GM21723 (cell line): ENCODE measurements around the gene APOBEC3B.
"Not testable (repeated sequence)": the region's sequence is repeated elsewhere in the genome, so short reads cannot be mapped to it uniquely, and the experiment has no call there.

Source experiments
- ATAC-seq: cut with Tn5 transposase; IDR thresholded peaks from one replicate; pipeline ENCODE4 v1.9.1; 2021; ENCODE audit warnings: mild to moderate bottlenecking, moderate library complexity; ENCODE audit not compliant: unreplicated experiment

APOBEC3B gene

DNA sequence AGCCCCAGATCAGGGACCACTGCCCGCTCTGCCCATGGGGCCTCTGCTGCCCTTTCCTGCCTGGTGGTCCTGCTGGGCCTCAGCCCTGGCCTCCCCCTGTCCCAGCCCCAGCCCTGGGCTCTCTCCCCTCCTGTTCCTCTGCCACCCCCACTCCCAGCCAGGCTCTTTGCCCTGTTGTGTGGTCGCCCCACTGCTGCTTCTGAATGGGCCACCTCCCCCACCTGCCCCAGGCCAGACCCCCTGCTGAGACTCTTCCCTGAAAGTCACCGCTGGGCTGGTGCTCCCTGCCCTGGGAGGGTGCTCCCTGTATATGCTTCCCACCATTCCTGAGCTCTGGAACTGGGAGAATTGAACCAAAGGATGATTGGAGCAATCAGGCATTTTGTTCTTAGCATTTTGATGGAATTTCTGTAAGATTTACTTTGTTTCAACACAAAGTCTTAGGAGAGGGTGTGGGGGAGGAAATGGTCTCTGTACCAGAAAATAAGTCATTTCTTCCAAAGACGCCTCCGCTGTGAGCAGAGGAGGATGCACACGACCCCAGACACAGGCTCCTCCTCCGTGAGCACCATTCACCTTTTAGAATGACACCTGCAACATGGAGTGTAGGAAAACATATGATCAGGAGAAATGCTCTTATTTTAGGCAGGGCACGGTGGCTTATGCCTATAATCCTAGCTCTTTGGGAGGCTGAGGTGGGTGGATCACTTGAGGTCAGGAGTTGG, 5.2 kb downstream of the APOBEC3B start:
- no peak for ATAC-seq

DNA sequence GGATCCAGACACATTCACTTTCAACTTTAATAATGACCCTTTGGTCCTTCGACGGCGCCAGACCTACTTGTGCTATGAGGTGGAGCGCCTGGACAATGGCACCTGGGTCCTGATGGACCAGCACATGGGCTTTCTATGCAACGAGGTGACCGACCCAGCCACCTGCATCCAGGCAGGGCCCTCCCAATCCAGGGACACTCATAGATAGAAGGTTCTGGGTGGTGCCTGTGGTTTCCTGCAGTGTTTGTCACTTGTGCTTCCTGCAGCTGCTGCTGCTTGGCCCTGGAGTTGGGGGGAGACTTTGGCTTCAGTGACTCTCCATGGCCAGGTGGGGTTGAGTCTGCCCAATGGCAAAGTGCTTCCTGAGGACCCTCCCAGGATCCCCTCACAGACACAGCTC, 7.3 kb downstream of the APOBEC3B start:
- ATAC-seq = no peak

DNA sequence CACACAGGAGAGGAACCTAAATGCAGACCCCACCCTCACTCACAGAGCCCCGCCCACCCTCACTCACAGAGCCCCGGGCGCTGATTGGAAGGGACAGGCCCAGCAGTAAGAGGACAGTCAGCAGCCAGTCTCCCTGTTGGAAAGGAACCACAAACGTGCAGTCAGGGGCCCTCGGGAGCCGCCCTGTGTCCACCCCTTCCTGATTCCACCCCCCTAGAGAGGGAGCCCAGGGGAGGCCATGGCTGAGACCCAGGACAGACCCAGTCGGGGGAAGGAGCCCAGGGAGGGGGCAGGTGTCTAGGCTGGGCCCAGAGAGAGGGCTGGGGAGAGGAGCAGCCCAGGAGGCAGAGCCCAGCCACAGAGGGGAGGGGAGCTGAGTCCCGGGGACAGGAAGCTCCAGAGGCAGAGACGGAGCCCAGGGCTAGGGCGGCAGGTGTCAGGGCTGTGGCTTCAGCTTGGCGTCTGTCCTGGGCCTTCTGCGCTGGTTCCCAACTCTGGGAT, 10.8 kb downstream of the APOBEC3B start:
- ATAC-seq = not testable (repeated sequence)

DNA sequence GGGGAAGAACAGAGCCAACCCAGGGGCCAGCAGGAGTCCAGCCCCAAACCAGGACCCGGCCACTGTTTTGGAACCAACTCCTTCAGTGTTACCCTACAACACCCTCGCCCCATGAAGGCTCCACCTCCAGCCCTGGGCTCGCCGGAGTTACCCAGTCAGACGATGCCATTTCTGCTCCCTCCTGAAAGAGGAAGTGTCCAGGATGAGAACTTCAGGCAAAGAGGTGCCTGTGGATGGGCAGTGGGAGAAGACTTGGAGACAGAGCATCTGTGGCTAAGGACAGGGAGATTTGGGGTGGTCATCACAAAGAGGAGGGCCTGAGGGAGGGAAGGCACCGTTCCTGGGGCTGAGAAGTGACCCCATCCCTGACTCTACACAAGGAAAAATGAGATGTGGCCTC, 14.0 kb downstream of the APOBEC3B start:
- ATAC-seq = no peak

DNA sequence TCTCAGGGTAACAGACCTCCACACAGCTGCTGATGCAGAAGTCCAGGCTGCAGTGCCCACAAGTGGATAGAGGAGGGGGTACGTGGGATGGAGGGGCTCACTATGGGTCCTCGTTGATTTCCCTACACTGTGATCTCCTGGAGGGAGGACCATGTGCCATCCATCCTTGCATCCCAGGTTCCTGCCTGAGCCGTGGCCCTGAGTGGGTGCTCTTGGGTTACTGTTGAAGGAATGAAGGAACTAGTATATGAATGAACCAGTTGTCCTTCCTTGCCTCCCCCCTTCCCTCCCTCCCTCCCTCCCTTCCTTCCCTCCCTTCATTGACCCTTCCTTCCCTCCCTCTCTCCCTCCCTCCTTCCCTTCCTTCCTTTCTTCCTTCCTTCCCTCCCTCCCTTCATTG, 15.4 kb downstream of the APOBEC3B start:
- no peak for ATAC-seq

DNA sequence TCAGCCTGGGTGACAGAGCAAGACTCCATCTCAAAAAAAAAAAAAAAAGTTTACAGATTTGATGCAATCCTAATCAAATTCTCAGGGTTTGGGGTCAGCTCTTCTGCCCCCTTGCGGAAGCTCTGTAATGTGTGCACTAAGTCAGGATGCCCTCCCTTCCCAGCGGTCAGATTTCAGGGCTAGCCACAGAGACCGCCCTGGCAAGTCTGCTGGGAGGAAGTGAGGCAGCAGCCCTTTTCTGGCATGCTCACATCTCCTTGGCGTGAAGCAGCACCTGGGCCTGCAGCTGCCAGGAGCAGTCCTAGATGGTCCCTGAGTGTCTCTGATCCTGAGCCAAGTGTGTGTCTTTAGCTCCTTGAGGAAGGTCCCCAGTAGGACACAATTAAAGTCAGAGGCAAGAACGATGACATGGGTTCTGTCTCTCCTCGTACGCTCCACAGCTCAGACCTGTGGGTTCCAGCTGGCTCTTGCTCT, 21.1 kb downstream of the APOBEC3B start:
- ATAC-seq = no peak

DNA sequence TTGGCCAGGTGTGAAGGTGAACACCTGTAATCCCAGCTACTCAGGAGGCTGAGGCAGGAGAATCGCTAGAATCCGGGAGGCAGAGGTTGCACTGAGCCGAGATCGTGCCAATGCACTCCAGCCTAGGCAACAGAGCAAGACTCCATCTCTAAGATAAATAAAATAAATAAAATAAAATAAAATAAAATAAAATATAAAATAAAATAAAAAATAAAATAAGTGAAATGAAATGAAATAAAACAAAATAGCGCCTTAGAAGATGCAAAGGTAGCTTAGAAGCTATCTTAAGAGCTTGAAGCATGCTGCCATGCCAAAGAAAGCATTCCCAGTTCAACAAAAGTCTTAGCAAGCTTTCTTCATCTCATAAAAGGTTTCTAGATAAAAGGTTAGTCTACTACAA, 25.0 kb downstream of the APOBEC3B start:
- ATAC-seq = no peak

DNA sequence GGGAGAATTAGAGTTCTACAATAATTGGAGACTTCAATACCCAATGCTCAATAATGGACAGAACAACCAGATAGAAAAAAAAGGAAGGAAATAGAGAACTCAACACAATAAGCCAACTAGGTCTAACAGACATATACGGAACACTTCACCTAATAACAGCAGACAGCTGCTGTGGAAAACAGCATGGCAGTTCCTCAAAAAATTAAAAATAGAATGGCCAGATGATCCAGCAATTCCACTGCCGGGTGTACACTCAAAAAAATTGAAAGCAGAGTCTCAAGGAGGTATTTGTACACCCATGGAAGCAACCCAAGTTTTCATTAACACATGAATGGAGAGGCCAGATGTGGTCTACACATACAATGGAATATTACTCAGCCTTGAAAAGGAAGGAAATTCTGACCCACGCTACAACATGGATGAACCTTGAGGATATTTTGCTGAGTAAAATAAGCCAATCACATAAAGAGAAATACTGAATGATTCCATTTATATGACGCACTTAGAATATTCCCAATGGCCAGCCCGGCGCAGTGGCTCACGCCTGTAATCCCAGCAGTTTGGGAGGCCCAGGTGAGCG, 26.2 kb downstream of the APOBEC3B start:
- not testable (repeated sequence) for ATAC-seq

DNA sequence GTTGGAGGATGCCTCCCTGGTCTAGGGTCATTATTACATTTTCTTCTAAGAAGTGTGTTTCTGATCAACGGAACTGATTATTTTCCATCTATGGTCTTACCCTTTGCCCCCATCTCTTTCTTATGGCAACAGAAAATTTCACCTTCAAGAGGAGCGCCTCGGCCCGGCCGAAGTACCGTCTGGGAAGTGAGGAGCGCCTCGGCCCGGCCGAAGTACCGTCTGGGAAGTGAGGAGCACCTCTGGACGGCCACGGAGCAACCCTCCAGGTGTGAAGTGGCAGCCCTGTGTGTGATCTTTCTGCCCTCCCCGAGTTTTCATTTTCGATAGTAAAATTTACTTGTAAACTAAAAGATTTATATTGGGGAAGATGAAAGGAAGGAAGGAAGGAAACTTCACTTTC, 28.8 kb downstream of the APOBEC3B start:
- no peak for ATAC-seq

DNA sequence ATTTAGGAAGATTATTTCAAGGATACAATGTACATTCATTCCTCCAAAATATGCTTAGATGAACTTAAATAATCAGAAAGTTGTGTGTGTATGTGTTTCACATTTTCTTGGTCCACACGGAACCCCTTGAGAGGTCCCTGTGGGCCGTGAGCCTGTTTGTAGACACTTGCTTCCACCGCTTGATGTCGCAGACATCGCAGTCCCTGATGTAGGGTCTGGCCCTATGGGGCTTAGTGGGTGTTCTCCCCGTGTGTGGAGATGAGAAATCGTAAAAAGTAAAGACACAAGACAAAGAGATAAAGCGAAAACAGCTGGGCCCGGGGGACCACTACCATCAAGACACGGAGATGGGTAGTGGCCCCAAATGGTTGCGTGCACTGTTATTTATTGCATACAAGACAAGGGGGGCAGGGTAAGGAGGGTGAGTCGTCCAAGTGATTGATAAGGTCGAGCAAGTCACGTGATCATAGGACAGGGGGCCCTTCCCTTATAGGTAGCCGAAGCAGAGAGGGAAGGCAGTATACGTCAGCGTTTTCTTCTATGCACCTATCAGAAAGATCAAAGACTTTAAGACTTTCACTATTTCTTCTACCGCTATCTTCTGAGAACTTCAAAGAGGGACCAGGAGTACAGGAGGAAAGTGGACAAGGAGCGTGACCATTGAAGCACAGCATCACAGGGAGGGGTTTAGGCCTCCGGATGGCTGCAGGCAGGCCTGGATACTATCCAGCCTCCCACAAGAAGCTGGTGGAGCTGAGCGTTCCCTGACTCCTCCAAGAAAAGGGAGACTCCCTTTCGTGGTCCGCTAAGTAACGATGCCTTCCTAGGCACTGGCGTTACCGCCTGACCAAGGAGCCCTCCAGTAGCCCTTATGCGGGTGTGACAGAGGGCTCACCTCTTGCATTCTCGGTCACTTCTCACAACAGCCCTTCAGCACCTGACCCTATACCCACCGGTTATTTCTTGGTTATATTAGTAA, 30.7 kb downstream of the APOBEC3B start:
- ATAC-seq = no peak

DNA sequence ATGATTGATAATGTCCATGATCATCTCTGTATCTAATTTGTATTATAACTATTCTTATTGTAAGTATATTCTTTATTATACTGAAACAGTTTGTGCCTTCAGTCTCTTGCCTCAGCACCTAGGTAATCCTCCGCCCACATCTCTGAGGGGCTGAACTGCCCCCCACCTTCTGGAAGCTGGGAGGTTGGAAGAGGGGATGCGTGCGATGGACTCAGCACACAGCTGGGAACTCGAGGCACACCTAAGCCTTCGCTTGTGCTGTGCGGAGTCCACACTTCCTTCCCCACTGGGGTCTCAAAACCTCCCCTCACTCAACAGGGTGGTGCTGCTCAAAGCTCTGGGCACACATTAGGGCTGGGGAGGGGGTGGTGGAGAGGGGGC, 31.4 kb downstream of the APOBEC3B start:
- peak; percentile 31 for ATAC-seq

DNA sequence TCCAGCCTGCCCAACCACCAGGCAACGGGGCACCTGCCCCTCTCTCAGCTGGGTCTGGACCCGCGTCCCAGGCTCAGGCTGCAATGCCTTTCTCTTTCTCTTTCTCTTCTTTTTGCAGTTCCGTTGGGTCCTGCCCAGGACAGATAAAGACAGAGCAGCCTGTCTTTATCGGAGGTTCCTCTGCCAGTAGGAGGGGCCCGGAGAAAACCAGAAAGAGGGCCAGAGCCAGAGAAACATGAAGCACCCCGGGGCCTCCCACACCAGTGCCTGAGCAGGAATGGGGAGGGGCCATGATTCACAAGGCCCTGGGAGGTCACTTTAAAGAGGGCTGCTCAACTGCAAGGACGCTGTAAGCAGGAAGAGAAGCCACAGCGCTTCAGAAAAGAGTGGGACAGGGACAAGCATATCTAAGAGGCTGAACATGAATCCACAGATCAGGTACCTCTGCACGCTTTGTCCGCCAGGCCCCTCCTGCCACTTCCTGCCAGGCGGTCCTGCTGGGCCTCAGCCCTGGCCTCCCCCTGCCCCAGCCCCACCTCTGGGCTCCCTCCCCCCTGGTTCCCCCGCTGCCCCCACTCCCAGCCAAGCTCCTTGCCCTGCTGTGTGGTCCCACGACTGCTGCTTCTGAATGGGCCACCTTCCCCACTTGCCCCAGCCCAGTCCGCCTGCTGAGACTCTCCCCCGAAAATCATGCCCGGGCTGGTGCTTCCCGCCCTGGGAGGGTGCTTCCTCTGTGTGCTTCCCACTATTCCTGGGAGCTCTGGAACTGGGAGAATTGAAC, 32.0 kb downstream of the APOBEC3B start, which contains the start of gene APOBEC3C:
Gene APOBEC3C, plus strand, starts transcription at position 316 of the 781 bp plus-strand sequence. Its CDS starts 106 bp downstream, at position 422.
- ATAC-seq = peak; percentile 80

DNA sequence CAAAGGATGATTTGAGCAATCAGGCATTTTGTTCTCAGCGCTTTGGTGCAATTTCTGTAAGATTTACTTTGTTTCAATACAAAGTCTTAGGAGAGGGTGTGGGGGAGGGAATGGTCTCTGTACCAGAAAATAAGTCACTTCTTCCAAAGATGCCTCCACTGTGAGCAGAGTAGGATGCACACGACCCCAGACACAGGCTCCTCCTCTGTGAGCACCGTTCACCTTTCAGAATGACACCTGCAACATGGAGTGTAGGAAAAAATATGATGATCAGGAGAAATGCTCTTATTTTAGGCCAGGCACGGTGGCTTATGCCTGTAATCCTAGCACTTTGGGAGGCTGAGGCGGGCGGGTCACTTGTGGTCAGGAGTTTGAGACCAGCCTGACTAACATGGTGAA, 32.6 kb downstream of the APOBEC3B start:
- not testable (repeated sequence) for ATAC-seq

DNA sequence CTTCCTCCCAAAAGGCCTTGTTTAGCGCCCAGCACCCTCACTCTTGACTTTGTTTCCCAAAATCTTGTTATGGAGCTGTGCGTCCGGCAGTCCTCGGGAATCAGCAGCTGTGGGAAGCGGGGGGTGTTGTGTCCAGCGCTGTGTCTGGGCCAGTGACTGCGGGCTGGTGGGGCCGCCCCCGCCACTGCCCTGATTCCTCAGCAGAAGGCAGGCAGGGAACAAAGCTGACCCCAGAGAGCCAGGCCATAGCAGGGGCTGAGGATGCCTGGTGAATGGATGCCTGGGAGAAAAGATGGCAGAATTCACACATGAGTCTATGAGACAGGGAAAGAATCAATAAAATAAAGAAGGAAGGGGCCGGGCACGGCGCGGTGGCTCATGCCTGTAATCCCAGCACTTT, 34.4 kb downstream of the APOBEC3B start:
- ATAC-seq = no peak

DNA sequence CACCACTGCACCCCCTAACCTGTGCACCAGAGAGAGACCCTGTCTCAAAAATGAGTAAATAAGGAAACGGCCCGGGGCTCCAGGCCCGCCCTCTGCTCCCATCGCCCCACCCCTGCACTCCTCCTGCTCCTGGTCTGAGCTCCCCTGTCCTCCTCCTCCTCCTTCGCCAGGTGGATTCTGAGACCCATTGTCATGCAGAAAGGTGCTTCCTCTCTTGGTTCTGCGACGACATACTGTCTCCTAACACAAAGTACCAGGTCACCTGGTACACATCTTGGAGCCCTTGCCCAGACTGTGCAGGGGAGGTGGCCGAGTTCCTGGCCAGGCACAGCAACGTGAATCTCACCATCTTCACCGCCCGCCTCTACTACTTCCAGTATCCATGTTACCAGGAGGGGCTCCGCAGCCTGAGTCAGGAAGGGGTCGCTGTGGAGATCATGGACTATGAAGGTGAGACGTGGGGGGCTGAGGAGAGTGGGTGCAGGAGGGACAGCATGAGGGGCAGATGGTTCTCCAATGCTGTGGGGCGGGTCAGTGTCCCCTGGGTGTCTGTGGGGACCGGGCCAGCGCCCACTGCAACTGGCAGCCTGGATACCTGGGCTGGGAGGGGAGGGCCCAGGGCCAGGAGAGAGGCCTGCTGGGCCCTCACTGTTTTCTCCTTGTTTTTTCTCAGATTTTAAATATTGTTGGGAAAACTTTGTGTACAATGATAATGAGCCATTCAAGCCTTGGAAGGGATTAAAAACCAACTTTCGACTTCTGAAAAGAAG, 35.6 kb downstream of the APOBEC3B start:
- no peak for ATAC-seq

DNA sequence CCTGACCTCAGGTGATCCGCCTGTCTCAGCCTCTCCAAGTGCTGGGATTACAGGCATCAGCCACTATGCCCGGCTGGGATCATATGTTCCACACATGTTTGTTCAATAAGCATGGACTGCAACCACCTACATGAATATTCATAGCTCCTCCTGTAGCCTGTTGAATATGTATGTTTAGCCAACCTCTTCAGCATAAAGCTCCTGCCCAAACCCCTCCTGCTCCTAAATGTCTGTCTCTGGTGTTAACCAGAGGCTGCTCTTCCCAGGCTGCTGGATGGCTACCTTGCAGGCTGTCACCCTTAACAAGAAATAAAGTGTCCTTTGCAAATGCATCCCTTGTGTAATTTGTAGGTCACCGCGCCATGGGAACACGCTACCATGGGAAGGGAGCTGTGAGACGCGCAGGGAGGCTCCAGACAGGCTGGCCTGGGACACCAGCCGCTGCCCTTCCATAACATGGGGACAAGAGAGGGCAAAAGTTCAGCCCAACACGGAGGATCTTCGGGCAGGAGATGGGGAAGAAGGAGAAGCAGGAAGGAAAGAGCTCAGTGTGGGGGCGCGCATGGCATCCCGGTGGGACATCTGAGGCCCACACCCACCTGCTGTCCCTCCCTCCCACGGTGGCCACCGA, 38.0 kb downstream of the APOBEC3B start:
- peak; percentile 9 for ATAC-seq

DNA sequence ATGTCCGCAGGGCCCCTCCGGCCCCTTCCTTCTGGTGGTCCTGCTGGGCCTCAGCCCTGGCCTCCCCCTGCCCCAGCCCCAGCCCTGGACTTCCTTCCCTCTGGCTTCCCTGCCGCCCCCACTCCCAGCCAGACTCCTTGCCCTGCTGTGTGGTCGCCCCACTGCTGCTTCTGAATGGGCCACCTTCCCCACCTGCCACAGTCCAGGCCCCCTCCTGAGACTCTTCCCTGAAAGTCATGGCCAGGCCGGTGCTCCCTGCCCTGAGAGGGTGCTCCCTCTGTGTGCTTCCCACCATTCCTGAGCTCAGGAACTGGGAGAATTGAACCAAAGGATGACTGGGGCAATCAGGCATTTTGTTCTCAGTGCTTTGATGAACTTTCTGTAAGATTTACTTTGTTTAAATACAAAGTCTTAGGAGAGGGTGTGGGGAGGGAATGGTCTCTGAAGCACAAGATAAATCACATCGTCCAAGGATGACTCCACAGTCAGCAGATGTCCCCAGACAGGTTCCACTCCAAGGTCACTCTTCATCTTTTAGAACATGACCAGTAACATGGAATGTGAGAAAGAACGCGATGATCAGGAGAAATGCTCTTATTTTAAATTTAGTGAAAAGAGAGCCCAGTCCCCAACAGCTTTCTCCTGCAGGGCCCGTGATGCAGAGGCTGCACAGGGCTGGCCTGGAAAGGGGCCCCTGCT, 39.6 kb downstream of the APOBEC3B start:
- ATAC-seq = no peak

DNA sequence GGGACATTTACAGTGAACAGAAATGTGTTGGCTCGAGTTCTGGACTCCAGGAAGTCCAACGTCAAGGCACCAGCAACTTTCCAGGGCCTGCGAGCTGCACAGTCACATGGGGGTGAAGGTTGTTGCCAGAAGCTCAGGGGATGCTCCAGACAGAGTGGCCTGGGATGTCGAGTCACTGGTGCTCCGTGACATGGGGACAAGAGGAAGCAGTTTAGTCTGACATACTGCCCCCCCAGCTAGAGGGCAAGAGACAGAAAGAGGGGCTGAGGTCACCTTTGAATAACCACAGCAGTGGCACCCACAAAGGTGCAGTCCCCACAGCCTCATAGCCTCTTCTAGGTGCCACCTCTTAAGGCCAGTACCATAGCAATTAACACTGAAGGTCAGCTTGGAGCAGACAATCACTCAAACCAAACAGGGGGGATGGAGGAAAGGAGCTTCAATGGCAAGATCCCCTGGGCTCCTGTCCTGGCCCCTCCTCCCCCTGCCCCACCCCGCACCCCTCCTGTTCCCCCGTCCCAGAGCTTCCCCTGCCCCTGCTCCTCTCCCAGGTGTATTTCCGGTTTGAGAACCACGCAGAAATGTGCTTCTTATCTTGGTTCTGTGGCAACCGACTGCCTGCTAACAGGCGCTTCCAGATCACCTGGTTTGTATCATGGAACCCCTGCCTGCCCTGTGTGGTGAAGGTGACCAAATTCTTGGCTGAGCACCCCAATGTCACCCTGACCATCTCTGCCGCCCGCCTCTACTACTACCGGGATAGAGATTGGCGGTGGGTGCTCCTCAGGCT, 42.6 kb downstream of the APOBEC3B start:
- ATAC-seq = no peak
